NCI-H460 (cell line): ENCODE measurements around the gene PABPC1L. TPM values are rescaled to one million over a fixed set of nuclear protein-coding genes. Genes with fewer than 3 reads are reported as not detected.

ENCODE experiments used
- DNase-seq: peaks from one replicate; pipeline ENCODE4 v3.0.0-alpha.2; 2016; ENCODE audit warnings: low read depth; ENCODE audit errors: extremely low read depth
- total RNA-seq: library from RNA; depleted of rRNA; stranded (reverse); fragments of >200 nt; shearing (Covaris generic); gene quantifications from 2 replicates; pipeline ENCODE4 v1.2.3, GENCODE V29; 2014

Gene PABPC1L
- total RNA-seq, 1 experiment from 2014 or later = 67.6 TPM

GRCh38 chr20:44897133-44897532 is 12.7 kb upstream of the PABPC1L start:
- DNase-seq = no peak

DNA sequence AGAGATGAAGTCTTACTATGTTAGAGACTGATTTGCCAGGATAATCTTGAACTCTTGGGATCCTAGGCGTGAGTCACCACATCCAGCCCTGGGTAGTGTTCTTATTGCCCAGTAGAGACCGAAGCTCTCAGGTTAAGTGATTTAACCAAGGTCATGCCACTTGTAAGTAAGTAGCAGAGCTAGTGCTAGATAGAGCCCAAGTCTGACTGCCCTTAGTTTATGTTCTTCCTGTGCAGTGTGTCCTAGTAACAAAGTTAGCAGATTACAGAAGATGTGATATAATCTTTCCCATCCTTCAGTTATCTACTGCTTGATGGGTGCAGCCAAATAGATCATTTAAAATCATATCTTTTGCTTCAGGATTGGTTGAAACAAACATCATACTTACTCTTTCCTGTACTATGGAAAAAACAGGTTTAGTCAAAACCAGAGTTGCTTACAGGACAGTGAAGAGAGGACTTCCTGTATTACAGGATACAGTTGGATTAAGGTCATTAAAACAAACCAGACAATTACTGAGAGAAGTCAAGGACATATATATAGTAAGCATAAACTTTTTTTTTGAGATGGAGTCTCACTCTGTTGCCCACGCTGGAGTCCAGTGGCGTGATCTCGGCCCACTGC is 9.5 kb upstream of the PABPC1L start:
- no peak for DNase-seq

GRCh38 chr20:44901974-44902373 is 7.9 kb upstream of the PABPC1L start:
- no peak for DNase-seq

DNA sequence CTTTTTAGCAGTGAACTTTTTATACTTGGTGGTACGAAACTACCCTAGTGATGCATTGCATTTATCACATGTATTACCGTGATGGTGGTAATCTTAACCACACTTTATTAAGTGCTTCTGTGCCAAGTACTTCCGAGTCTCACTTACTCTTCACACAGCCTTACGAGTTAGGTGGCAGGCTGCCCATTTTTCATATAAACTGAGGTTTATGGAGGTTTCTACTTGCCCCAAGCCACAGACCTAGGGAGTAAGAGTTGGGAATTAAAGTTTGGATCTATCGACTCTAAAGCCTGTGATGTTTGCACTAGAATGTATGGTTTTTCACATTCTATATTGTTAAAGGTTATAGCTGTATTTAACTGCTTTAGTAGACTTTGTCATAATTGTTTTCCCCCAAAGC is 5.5 kb upstream of the PABPC1L start:
- DNase-seq = no peak

- DNase-seq = no peak
These were observed 631 bp upstream of the PABPC1L start for GRCh38 chr20:44908987-44909871.

DNA sequence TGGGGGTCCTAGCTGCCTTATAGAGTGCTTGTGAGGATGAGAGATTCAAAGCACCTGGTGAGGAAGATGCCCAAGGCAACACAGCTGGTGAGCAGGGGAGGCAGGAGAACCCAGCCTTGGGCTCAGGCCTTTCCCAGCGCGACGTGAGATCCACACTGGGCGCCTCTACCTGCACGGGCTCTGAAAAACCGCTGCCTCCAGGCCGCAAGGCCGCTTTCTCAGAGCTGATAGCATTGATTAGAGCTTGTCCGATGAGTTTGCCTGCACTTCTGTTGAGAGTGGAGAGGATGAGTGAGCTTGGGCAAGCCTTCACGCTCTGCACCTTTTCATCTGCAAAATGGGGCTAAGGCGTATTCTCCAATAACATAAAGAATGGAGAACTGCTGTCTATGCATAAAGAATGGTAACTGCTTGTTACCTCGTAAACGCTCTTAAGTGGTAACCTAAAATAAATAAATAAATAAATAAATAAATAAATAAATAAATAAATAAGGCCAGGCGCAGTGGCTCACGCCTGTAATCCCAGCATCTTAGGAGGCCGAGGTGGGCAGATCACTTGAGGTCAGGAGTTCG is 916 bp downstream of the PABPC1L start:
- no peak for DNase-seq

DNA sequence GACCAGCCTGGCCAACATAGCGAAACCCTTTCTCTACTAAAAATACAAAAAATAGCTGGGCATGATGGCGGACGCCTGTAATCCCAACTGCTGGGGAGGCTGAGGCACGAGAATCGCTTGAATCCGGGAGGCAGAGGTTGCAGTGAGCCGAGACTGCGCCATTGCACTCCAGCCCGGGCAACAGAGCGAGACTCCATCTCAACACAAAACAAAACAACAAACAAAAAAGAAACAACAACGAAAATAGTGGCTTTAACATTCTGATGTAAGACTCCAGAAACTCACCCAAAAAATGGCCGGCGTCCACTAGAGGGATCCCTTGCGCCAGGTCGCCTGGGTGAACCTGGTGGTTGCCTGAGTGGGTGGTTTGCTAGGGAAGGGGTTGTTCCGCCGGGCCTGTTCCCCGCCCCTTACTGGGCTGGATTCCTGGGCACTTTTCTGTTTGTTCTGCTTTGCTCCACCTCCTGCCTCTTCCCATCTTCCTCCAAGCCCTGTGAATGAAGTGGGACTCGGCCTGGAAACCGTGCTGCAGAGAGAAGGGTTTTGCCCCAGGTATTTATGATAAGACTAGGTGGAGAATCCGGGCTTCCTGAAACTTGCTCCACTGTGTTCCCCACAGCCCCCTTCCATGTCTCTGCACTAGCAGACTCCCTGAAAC is 1.5 kb downstream of the PABPC1L start:
- DNase-seq = peak; percentile 85

- DNase-seq = no peak
These were observed 2.3 kb downstream of the PABPC1L start for GRCh38 chr20:44912189-44912588.

- DNase-seq = no peak
These were observed 5.1 kb downstream of the PABPC1L start for GRCh38 chr20:44914924-44915323.

- DNase-seq = no peak
These were observed 6.7 kb downstream of the PABPC1L start for GRCh38 chr20:44916586-44916985.

DNA sequence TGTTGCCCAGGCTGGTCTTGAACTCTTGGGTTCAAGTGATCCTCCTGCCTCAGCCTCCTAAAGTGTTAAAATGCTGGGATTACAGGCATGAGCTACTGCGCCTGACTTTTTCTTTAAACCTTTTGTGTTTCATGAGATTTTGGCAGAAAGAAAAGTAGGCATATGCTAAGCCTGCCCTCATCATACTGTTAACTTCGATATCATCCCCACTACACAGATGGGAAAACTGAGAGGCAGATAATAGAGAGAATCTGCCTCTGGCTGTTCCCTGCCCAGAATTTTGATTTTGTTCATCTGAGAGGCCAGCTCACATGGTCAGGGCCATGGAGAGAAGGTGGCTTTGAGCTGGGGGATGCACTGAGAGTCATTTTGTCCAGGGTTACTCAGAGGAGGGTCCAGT is 7.5 kb downstream of the PABPC1L start:
- no peak for DNase-seq

DNA sequence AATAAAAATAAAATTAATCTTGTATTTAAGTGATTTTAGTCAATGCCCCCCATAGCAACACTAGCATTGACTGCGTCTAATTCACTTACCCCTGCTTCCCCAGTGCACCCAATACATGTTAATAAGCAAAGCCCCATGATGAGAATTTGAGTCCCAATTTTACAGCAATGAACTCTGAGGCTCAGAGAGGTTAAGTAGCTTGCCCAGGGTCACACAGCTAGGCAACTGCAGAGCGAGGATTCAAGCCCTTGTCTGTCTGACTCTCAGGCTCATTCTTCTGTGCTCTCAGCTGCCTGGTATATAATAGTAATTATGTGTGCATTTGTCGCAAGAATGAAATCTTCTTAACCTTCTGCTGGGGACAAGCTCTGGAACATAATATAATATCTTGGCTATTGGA is 8.5 kb downstream of the PABPC1L start:
- no peak for DNase-seq

DNA sequence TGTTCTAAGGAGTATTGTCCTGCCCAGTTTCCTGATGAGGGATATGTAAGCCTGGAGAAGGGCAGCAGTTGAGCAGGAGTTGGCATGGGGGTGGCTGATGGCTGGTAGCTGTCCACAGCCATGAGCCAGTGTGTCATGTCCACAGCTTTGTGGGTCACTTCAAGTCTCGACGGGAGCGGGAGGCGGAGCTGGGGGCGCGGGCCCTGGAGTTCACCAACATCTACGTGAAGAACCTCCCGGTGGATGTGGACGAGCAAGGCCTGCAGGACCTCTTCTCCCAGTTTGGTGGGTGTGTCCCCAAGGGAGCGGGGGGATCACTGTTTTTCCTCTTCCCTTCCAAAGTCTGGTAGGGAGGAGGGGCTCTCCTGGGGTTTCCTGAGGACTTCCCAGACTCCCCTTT is 8.9 kb downstream of the PABPC1L start:
- DNase-seq = no peak

GRCh38 chr20:44921447-44921846 is 11.6 kb downstream of the PABPC1L start:
- no peak for DNase-seq

- no peak for DNase-seq
These were observed 14.7 kb downstream of the PABPC1L start for GRCh38 chr20:44924541-44924940.

DNA sequence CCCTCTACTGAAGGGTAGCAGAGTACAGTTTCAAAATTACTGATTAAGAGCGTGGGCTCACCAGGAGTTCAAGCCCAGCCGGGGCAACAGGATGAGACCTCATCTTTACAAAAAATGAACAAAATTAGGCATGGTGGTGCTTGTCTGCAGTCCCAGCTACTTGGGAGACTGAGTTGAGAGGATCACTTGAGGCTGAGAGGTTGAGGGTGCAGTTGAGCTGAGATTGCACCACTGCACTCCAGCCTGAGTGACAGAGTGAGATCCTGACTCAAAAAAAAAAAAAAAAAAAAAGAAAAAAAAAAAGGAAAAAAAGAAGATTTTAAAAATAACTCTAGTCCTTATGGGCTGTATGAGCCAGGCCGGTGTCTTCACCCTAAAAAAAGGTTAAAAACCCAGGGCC is 18.7 kb downstream of the PABPC1L start:
- DNase-seq = no peak

DNA sequence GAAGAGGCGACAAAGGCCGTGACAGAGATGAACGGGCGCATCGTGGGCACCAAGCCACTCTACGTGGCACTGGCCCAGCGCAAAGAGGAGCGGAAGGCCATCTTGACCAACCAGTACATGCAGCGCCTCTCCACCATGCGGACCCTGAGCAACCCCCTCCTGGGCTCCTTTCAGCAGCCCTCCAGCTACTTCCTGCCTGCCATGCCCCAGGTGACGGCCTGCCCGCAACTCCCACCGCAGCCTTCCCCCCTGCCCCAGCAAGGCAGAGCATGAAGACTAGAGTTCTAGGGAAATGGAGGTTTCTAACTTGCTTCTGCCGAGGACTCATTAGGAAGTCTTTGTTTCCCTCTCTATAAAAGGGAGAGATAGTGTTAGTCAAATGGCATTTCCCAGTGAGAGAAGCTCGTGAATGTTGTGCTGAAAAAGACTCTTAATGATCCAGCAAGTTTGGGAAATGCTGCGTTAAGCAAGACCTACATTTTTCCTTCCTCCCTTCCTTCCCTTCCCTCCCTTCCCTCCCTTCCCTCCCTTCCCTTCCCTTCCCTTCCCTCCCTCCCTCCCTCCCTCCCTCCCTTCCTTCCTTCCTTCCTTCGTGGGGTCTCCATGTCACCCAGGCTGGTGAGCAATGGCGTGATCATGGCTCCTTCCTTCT is 20.8 kb downstream of the PABPC1L start:
- no peak for DNase-seq

DNA sequence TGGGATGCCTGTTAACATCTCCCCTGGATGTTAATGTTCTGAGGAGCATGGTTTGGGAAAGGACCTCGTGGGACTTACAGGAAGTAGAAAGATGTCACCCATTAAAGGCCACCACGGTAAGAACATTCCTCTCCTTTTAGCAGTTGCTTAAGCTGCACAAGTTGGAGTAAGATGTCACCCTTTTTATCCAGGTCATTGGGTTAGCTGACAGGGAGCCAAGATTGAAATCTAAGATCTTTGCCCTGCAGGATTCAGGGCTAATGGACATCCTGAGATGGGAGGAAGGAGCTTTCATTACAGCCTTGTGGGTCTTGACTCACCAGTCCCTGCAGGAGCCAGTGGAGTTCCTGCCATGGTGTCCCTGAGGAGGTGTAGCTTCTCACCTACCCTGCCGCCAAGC is 22.1 kb downstream of the PABPC1L start:
- DNase-seq = no peak

DNA sequence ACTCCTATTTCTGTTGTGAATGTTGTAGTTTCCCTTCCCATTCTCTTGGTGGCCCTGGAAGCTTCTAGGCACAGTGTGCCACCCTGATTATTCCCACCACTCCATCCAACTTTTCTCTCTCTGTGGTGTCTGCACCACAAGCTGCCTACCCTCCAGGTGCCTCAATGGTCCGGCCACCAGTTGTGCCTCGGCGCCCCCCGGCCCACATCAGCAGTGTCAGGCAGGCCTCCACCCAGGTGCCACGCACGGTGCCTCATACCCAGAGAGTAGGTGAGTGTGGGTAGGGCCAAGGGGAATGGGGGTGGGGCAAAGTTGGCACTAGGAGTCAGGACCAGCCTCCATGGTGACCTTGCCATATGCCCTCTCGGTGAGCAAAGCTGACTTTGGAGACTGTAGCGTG is 23.1 kb downstream of the PABPC1L start:
- no peak for DNase-seq

DNA sequence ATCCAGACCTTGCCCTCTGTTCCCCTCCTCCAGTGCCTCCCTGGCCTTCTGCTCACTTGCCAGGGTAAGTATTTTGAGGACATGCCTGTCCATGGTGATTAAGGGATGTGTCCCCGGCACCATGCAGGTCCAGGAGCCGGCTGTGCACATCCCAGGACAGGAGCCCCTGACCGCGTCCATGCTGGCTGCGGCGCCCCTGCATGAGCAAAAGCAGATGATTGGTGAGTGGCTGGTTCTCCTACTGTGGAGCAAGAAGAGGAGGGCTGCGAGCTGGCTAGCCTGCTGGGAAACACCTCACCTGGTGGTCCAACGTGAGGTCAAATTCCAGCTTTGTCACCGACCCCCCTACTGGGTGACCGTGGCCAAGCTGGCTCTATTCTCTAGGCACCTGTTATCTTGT is 26.6 kb downstream of the PABPC1L start:
- DNase-seq = no peak

DNA sequence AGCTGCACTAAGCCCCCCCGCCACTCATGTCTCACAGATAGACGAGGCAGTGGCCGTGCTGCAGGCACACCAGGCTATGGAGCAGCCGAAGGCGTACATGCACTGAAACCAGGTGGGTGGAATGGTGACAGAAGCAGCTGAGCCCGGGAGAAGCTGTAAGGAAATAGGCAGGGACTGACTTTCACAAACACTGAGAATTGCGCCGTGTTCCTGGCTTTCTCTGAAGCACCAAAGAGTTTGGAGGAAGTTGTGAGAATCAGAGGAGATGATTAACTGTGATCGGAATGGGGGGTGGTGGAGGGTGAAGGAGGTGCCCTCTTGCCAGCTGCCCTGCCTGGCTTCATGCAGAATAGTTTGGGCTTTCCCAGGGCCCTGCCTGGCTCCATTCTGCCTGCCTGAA is 28.8 kb downstream of the PABPC1L start:
- no peak for DNase-seq
